Keratinocyte (primary cell): ENCODE data around the gene CYP27A1. TPM values are rescaled to one million over a fixed set of nuclear protein-coding genes. Genes with fewer than 3 reads are reported as not detected.
A peak's percentile ranks its signal among the peaks of the same experiment; 100 is the strongest.

Experiments used
- DNase-seq: peaks from one replicate; pipeline ENCODE4 v3.0.0-alpha.2; 2011; ENCODE audit warnings: low read depth, missing footprints, low spot score
- FAIRE-seq: peaks from 2 replicates; lab custom pipeline; 2011; peaks lifted over from hg19 to GRCh38; lab: Jason Lieb, UNC
- H2AFZ ChIP-seq: 2 replicates; pipeline ENCODE4 v1.6.0; 2012; ENCODE audit warnings: low read length, control low read depth, inconsistent platforms; ENCODE audit not compliant: control insufficient read depth
- H3K27ac ChIP-seq: 2 replicates; pipeline ENCODE4 v1.5.1; 2011; ENCODE audit warnings: low read length; ENCODE audit not compliant: control insufficient read depth, insufficient read depth
- H3K27me3 ChIP-seq: 3 replicates; pipeline ENCODE4 v1.6.0; 2011; ENCODE audit warnings: low read length; ENCODE audit not compliant: control insufficient read depth, insufficient read depth; ENCODE audit errors: extremely low read depth
- H3K36me3 ChIP-seq, 2 experiments: 2 replicates in 1 of 2; 3 replicates in 1 of 2; pipeline ENCODE4 v1.5.1; 2011; ENCODE audit warnings: low read length in 2 of 2, mild to moderate bottlenecking in 1 of 2; ENCODE audit not compliant: control insufficient read depth in 2 of 2, insufficient read depth in 2 of 2; ENCODE audit errors: extremely low read depth in 1 of 2
- H3K4me1 ChIP-seq: 3 replicates; pipeline ENCODE4 v1.5.1; 2011; ENCODE audit warnings: low read length; ENCODE audit not compliant: control insufficient read depth, insufficient read depth; ENCODE audit errors: extremely low read depth
- H3K4me2 ChIP-seq: 3 replicates; pipeline ENCODE4 v1.6.0; 2011; ENCODE audit warnings: low read depth, low read length; ENCODE audit not compliant: control insufficient read depth, insufficient read depth; ENCODE audit errors: extremely low read depth
- H3K4me3 ChIP-seq, 3 experiments: fragments of 200-600 bp in 1 of 3; sonication (generic) in 1 of 3; 2 replicates in 2 of 3; 3 replicates in 1 of 3; pipeline ENCODE4 v1.5.1; 2011 to 2016; ENCODE audit warnings: low read length in 3 of 3, mild to moderate bottlenecking in 3 of 3, control low read depth in 2 of 3, inconsistent platforms in 1 of 3, low read depth in 1 of 3, mixed read lengths in 1 of 3, mixed run types in 1 of 3, moderate library complexity in 1 of 3; ENCODE audit not compliant: control insufficient read depth in 2 of 3, insufficient read depth in 2 of 3; ENCODE audit errors: extremely low read depth in 1 of 3
- H3K79me2 ChIP-seq: 2 replicates; pipeline ENCODE4 v1.6.0; 2012; ENCODE audit warnings: low read length; ENCODE audit not compliant: control insufficient read depth, insufficient read depth
- H3K9ac ChIP-seq: 3 replicates; pipeline ENCODE4 v1.6.0; 2011; ENCODE audit warnings: low read length; ENCODE audit not compliant: control insufficient read depth, insufficient read depth; ENCODE audit errors: extremely low read depth
- H3K9me1 ChIP-seq: 3 replicates; pipeline ENCODE4 v1.6.0; 2011; ENCODE audit warnings: low read length; ENCODE audit not compliant: control insufficient read depth, insufficient read depth; ENCODE audit errors: extremely low read depth
- H3K9me3 ChIP-seq: 2 replicates; pipeline ENCODE4 v1.5.1; 2012; ENCODE audit warnings: low read depth, low read length; ENCODE audit not compliant: control insufficient read depth
- H4K20me1 ChIP-seq: 3 replicates; pipeline ENCODE4 v1.6.0; 2011; ENCODE audit warnings: low read length; ENCODE audit not compliant: control insufficient read depth, insufficient read depth; ENCODE audit errors: extremely low read depth
- CTCF ChIP-seq, 3 experiments: IDR thresholded peaks in 1 of 3; conservative IDR thresholded peaks in 1 of 3; optimal IDR thresholded peaks in 1 of 3; 2 replicates in 2 of 3; 3 replicates in 1 of 3; pipeline versions ENCODE3 to v1.5.1; 2011; ENCODE audit warnings: low read length in 3 of 3, mild to moderate bottlenecking in 3 of 3, moderate library complexity in 2 of 3, control low read depth in 1 of 3, inconsistent platforms in 1 of 3; ENCODE audit not compliant: insufficient read depth in 2 of 3; ENCODE audit errors: extremely low read depth in 1 of 3
- EZH2 ChIP-seq: IDR thresholded peaks from one replicate; pipeline ENCODE4 v1.6.1; 2012; ENCODE audit warnings: inconsistent platforms, mild to moderate bottlenecking, low read length, moderate library complexity
- dilution Hi-C: fragments of 300-500 bp; cut with MboI; formaldehyde crosslinking; loops from one replicate; pipeline ENCODE4 v1.7.0; 2020; ENCODE audit warnings: low sequenced_read_pairs; ENCODE audit not compliant: extremely low pct_ligation_motif_present
- polyA plus RNA-seq, 5 experiments: library from polyadenylated mRNA; depleted of rRNA in 3 of 5; stranded (reverse) in 3 of 5; stranded (forward) in 1 of 5; unstranded in 1 of 5; fragments of >200 nt; gene quantifications; 1 replicate in 1 of 5; 2 replicates in 3 of 5; 3 replicates in 1 of 5; pipeline versions ENCODE4 v1.2.1 to v1.2.3, GENCODE V29; 2011 to 2012; ENCODE audit warnings: missing spikeins in 2 of 5, low read depth in 1 of 5, low replicate concordance in 1 of 5

Gene CYP27A1
- polyA plus RNA-seq, 1 donor (not counting 4 experiments of a cell fraction or from before 2014, with no cell fraction given): 0.12 TPM

- H4K20me1 ChIP-seq: no peaks in the 10 kb centered on the region
- FAIRE-seq (peak; percentile 13), DNase-seq (no peak)
- no peak overlapping the region for H3K4me3 ChIP-seq
- no peak overlapping the region for H3K27ac ChIP-seq
- peaks cover 11% of the 10 kb centered on the region for H3K4me1 ChIP-seq
- H3K4me2 ChIP-seq: no peak overlapping the region
- H3K9me1 ChIP-seq: no peaks in the 10 kb centered on the region
- TF ChIP-seq EZH2 (no peak), CTCF (optimal IDR thresholded peaks at IDR 0.05 in 1 of 3, IDR thresholded peaks at IDR 0.05 in 1 of 3, conservative IDR thresholded peaks at IDR 0.05 in 1 of 3; ENCODE audit: extremely low read depth in 1 of 3, insufficient read depth in 2 of 3, low read length in 3 of 3) (no peak)
- no peak overlapping the region for H2AFZ ChIP-seq
- H3K79me2 ChIP-seq: no peaks in the 10 kb centered on the region
- no peaks in the 10 kb centered on the region for H3K36me3 ChIP-seq
- dilution Hi-C loops: no loop called here
- H3K9ac ChIP-seq: no peak overlapping the region
- H3K27me3 ChIP-seq: peaks cover 12% of the 10 kb centered on the region
- no peaks in the 10 kb centered on the region for H3K9me3 ChIP-seq
Observed at GRCh38 chr2:218802386-218802994, 20.5 kb downstream of the CYP27A1 start.

GRCh38 chr2:218804817-218805216, 22.9 kb downstream of the CYP27A1 start:
- TF ChIP-seq EZH2: no peak
- no peak for TF ChIP-seq CTCF (optimal IDR thresholded peaks at IDR 0.05 in 1 of 3, IDR thresholded peaks at IDR 0.05 in 1 of 3, conservative IDR thresholded peaks at IDR 0.05 in 1 of 3; ENCODE audit: extremely low read depth in 1 of 3, insufficient read depth in 2 of 3, low read length in 3 of 3)
- dilution Hi-C loops: no loop called here
- no peaks in the 10 kb centered on the region for H4K20me1 ChIP-seq
- H3K27ac ChIP-seq: no peak overlapping the region
- no peaks in the 10 kb centered on the region for H3K9me1 ChIP-seq
- H3K9me3 ChIP-seq: no peaks in the 10 kb centered on the region
- DNase-seq (no peak), FAIRE-seq (no peak)
- H3K27me3 ChIP-seq: peaks cover 4% of the 10 kb centered on the region
- H3K9ac ChIP-seq: no peak overlapping the region
- no peak overlapping the region for H3K4me3 ChIP-seq
- no peak overlapping the region for H3K4me2 ChIP-seq
- H3K4me1 ChIP-seq: peaks cover 11% of the 10 kb centered on the region
- no peak overlapping the region for H2AFZ ChIP-seq
- no peaks in the 10 kb centered on the region for H3K79me2 ChIP-seq
- H3K36me3 ChIP-seq: no peaks in the 10 kb centered on the region
